ENCODE measurements around the gene FAM124B.

DNA sequence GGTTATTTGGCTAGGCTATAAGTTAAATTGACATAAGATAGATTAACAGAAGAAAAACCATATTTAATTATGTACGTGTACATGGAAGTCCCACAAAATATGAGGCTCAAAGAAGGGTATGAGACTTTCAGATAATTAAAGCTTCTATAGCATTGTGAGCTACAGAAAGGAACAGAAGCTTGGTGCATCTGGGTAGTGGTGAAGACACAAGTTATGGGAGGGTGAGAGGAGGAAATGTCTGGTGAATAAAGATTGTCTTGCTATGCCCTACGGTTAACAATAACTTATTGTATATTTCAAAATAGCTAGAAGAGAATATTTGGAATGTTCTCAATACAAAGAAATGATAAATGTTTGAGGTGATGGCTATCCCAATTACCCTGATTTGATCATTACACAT is 6.8 kb upstream of the FAM124B start:
- TF ChIP-seq POLR2A (IDR thresholded peaks at IDR 0.05; ENCODE audit: low read depth, low read length): no peak
- TF ChIP-seq POLR2AphosphoS5 (IDR thresholded peaks at IDR 0.05; ENCODE audit: low read depth, low read length): no peak

All from GM12891 (cell line).